Measurements from ENCODE around the gene CFAP99. TPM values are rescaled to one million over a fixed set of nuclear protein-coding genes. Genes with fewer than 3 reads are reported as not detected.

Gene CFAP99
- total and polyA plus RNA-seq, 2 experiments from 2014 or later = not detected

GRCh38 chr4:2442175-2442993 is 23.6 kb downstream of the CFAP99 start:
- Histone ChIP-seq H4K20me1 (replicated peaks; ENCODE audit: insufficient read depth) (no peaks in the 10 kb centered on the region), H3K27ac (ENCODE audit: low read depth) (no peak overlapping the region), H3K9me2 (ENCODE audit: insufficient read depth) (peaks cover 9% of the 10 kb centered on the region; the same call in 1 of the 2 replicates), H3K79me2 (replicated peaks; ENCODE audit: insufficient read depth) (no peaks in the 10 kb centered on the region), H3K4me2 (peak overlapping the region; percentile 57; the same call in 1 of the 2 replicates), H3K27me3 (ENCODE audit: insufficient read depth) (no peaks in the 10 kb centered on the region), H3K36me3 (ENCODE audit: insufficient read depth) (no peaks in the 10 kb centered on the region), H2AFZ (peak overlapping the region; percentile 95), H3F3A (replicated peaks; ENCODE audit: low read depth) (no peaks in the 10 kb centered on the region), H3K4me3 (peak overlapping the region; percentile 37; the same call in 1 of the 2 replicates), H3K4me1 (ENCODE audit: insufficient read depth) (no peaks in the 10 kb centered on the region)
- ATAC-seq (peak; percentile 64), DNase-seq (ENCODE audit: low spot score) (peak; percentile 70)
- TF ChIP-seq EZH2 (IDR thresholded peaks at IDR 0.05; ENCODE audit: low read depth, unreplicated experiment) (no peak), ZNF331 (CRISPR knock-in tag; IDR thresholded peaks at IDR 0.05; ENCODE audit: low read depth) (no peak), STAT1 (IDR thresholded peaks at IDR 0.05; ENCODE audit: unreplicated experiment) (no peak), EZH2phosphoT487 (IDR thresholded peaks at IDR 0.05; ENCODE audit: unreplicated experiment) (no peak), CREB1 (CRISPR knock-in tag; IDR thresholded peaks at IDR 0.05; ENCODE audit: low read depth) (no peak), CTCF (conservative IDR thresholded peaks at IDR 0.05; ENCODE audit: low read depth in 2 of 2) (no peak), POLR2AphosphoS5 (IDR thresholded peaks at IDR 0.05; ENCODE audit: low read depth) (no peak), ZNF114 (CRISPR knock-in tag; IDR thresholded peaks at IDR 0.05) (no peak), REST (IDR thresholded peaks at IDR 0.05; ENCODE audit: unreplicated experiment) (no peak), JUNB (IDR thresholded peaks at IDR 0.05; ENCODE audit: unreplicated experiment) (no peak), NANOG (IDR thresholded peaks at IDR 0.05; ENCODE audit: borderline replicate concordance) (no peak), ZNF462 (CRISPR knock-in tag; IDR thresholded peaks at IDR 0.05) (no peak)
- H3K4me1 Mint-ChIP-seq = peaks cover 2% of the 10 kb centered on the region; the same call in 2 of the 3 replicates
- peaks cover 11% of the 10 kb centered on the region for H3K27me3 Mint-ChIP-seq (ENCODE audit: insufficient read depth, low read depth, poor library complexity)
- H3K4me3 Mint-ChIP-seq = no peak overlapping the region
- H3K36me3 Mint-ChIP-seq (ENCODE audit: low read depth) = no peaks in the 10 kb centered on the region
- H3K27ac Mint-ChIP-seq = no peak overlapping the region
- no peaks in the 10 kb centered on the region for H3K9me3 Mint-ChIP-seq

All from GM23338 (cell line).